Motor neuron (in vitro differentiated cells): ENCODE measurements around the gene COL15A1. TPM values are rescaled to one million over a fixed set of nuclear protein-coding genes. Genes with fewer than 3 reads are reported as not detected.

Experiments used
- ATAC-seq, 8 experiments: fragments of 200-7000 bp; cut with Tn5 transposase; replicated peaks in 6 of 8; 2 replicates each; pipeline ENCODE4 v1.8.0; 2021; ENCODE audit warnings: mild to moderate bottlenecking in 8 of 8, moderate library complexity in 8 of 8
- H3K27ac ChIP-seq, 2 donors: fragments of 250-450 bp; sonication (Bioruptor Pico); 2 replicates each; pipeline ENCODE4 v1.9.0; 2021; ENCODE audit warnings: antibody characterized with exemption in 2 of 2, mild to moderate bottlenecking in 2 of 2, moderate library complexity in 1 of 2
- H3K4me1 ChIP-seq, 2 donors: fragments of 250-450 bp; sonication (Bioruptor Pico); replicated peaks in 1 of 2; 2 replicates each; pipeline ENCODE4 v1.6.1; 2021; ENCODE audit warnings: antibody characterized with exemption in 2 of 2, mild to moderate bottlenecking in 2 of 2, moderate library complexity in 1 of 2
- H3K4me3 ChIP-seq, 5 donors: fragments of 250-450 bp; sonication (Bioruptor Pico); 2 replicates each; pipeline ENCODE4 v1.9.0; 2021; ENCODE audit warnings: antibody characterized with exemption in 5 of 5, mild to moderate bottlenecking in 5 of 5, moderate library complexity in 4 of 5
- WGBS, 10 experiments: fragments of 450-650 bp; shearing (Covaris generic); methylation state at CpG; one replicate each; pipeline ENCODE4 v1.0.0; 2022; 5-methylcytosine and 5-hydroxymethylcytosine counted together
- in situ Hi-C, 9 experiments: fragments of 400-800 bp; cut with MboI; loops; one replicate each; pipeline ENCODE4 v1.15.0; 2021; ENCODE audit warnings: low sequenced_read_pairs in 9 of 9, low pct_unique_long_range_greater_than_20kb in 2 of 9; ENCODE audit not compliant: unreplicated experiment in 9 of 9
- total RNA-seq, 8 experiments: library from RNA; unstranded; fragments of 300-600 nt; gene quantifications; 2 replicates each; pipeline versions ENCODE4 v1.2.3 to v1.2.4, GENCODE V29; 2022

The COL15A1 gene
- total RNA-seq, 8 experiments from 2014 or later = 0.05 to 46.3 (median 0.35) TPM; not detected in 1

GRCh38 chr9:98980291-98980690 is 36.6 kb downstream of the COL15A1 start:
- no peak overlapping the region for H3K27ac ChIP-seq
- peaks cover 0 to 4% of the 10 kb centered on the region in 2 donors for H3K4me1 ChIP-seq
- ATAC-seq = peak in 2 of 8 experiments; percentile 62 to 63
- H3K4me3 ChIP-seq = no peak overlapping the region
- WGBS, 10 experiments = 57 to 90% (median 80%) methylated on average over 1 to 3 of the region's 5 CpGs; no CpG with 5 or more reads in 5 of the 10 experiments
- in situ Hi-C loops = loop anchor here in 4 of 9 experiments (25.0 kb wide), 3 partner anchors 118 to 157 kb away; no protein-coding TSS in a partner anchor

- peak in 3 of 8 experiments; percentile 54 to 66 (median 60) for ATAC-seq
- WGBS, 10 experiments = 28 to 100% (median 80%) methylated on average over 1 to 10 of the region's 15 CpGs; no CpG with 5 or more reads in 3 of the 10 experiments
- in situ Hi-C loops = loop anchor here in 4 of 9 experiments (25.0 kb wide), 3 partner anchors 121 to 154 kb away; no protein-coding TSS in a partner anchor
Observed at GRCh38 chr9:98983295-98984268, 39.9 kb downstream of the COL15A1 start.

GRCh38 chr9:98985596-98985995 is 41.9 kb downstream of the COL15A1 start:
- no peak overlapping the region for H3K4me3 ChIP-seq
- in situ Hi-C loops = loop anchor here in 4 of 9 experiments (25.0 kb wide), 3 partner anchors 123 to 152 kb away; no protein-coding TSS in a partner anchor

More at GRCh38 chr9:98983295-98984268, 39.9 kb downstream of the COL15A1 start:
- Histone ChIP-seq H3K4me1 (no peaks in the 10 kb centered on the region), H3K27ac (no peak overlapping the region), H3K4me3 (no peak overlapping the region)

GRCh38 chr9:98986866-98987651 is 43.4 kb downstream of the COL15A1 start:
- 25 to 100% (median 85%) methylated on average over 1 to 13 of the region's 18 CpGs; no CpG with 5 or more reads in 2 of the 10 experiments for WGBS, 10 experiments
- no peak overlapping the region for H3K27ac ChIP-seq
- in situ Hi-C loops = loop anchor here in 4 of 9 experiments (25.0 kb wide), 3 partner anchors 125 to 150 kb away; no protein-coding TSS in a partner anchor

More at GRCh38 chr9:98985596-98985995, 41.9 kb downstream of the COL15A1 start:
- Histone ChIP-seq H3K27ac (no peak overlapping the region), H3K4me1 (no peaks in the 10 kb centered on the region)
- ATAC-seq = no peak
- whole genome bisulfite sequencing, 10 experiments = 48 to 100% (median 89%) methylated on average over 2 to 13 of the region's 22 CpGs; no CpG with 5 or more reads in 2 of the 10 experiments

GRCh38 chr9:98989036-98990000 is 45.6 kb downstream of the COL15A1 start:
- 0 to 80% (median 62%) methylated on average over 1 to 8 of the region's 13 CpGs; no CpG with 5 or more reads in 5 of the 10 experiments for WGBS, 10 experiments
- Histone ChIP-seq H3K4me1 (no peaks in the 10 kb centered on the region), H3K27ac (no peak overlapping the region), H3K4me3 (no peak overlapping the region)
- in situ Hi-C loops = loop anchor here in 4 of 9 experiments (25.0 kb wide), 3 partner anchors 127 to 152 kb away; no protein-coding TSS in a partner anchor
- peak; percentile 53 to 97 (median 90) for ATAC-seq

More at GRCh38 chr9:98986866-98987651, 43.4 kb downstream of the COL15A1 start:
- ATAC-seq = no peak
- Histone ChIP-seq H3K4me3 (no peak overlapping the region), H3K4me1 (no peaks in the 10 kb centered on the region)

GRCh38 chr9:98990181-98990870 is 46.6 kb downstream of the COL15A1 start:
- no peak for ATAC-seq
- WGBS, 10 experiments = 10 to 100% (median 84%) methylated on average over 1 to 6 of the region's 8 CpGs; no CpG with 5 or more reads in 2 of the 10 experiments
- Histone ChIP-seq H3K27ac (no peak overlapping the region), H3K4me1 (no peaks in the 10 kb centered on the region), H3K4me3 (no peak overlapping the region)
- in situ Hi-C loops = loop anchor here in 5 of 9 experiments (10.0 to 25.0 kb wide), 5 partner anchors 128 to 153 kb away; no protein-coding TSS in a partner anchor

GRCh38 chr9:98992107-98992884 is 48.6 kb downstream of the COL15A1 start:
- in situ Hi-C loops = loop anchor here in 5 of 9 experiments (10.0 to 25.0 kb wide), 5 partner anchors 130 to 155 kb away; no protein-coding TSS in a partner anchor
- H3K4me1 ChIP-seq = no peaks in the 10 kb centered on the region
- H3K4me3 ChIP-seq = no peak overlapping the region
- ATAC-seq = no peak
- 88 to 94% (median 94%) methylated on average over 3 to 6 of the region's 33 CpGs; no CpG with 5 or more reads in 7 of the 10 experiments for WGBS, 10 experiments
- no peak overlapping the region for H3K27ac ChIP-seq

- ATAC-seq = peak in 2 of 8 experiments; percentile 5 to 7
- no peak overlapping the region for H3K27ac ChIP-seq
- no peaks in the 10 kb centered on the region for H3K4me1 ChIP-seq
- WGBS, 10 experiments = 60 to 100% (median 76%) methylated on average over 1 to 5 of the region's 6 CpGs; no CpG with 5 or more reads in 6 of the 10 experiments
- no peak overlapping the region for H3K4me3 ChIP-seq
- in situ Hi-C loops = loop anchor here in 5 of 9 experiments (10.0 to 25.0 kb wide), 5 partner anchors 131 to 156 kb away; no protein-coding TSS in a partner anchor
Observed at GRCh38 chr9:98992885-98993569, 49.3 kb downstream of the COL15A1 start.

- Histone ChIP-seq H3K4me1 (no peaks in the 10 kb centered on the region), H3K4me3 (no peak overlapping the region), H3K27ac (no peak overlapping the region)
- WGBS, 10 experiments = 60 to 100% (median 100%) methylated on average over 1 to 2 of the region's 6 CpGs; no CpG with 5 or more reads in 7 of the 10 experiments
- ATAC-seq = peak in 3 of 8 experiments; percentile 31 to 67 (median 43)
- in situ Hi-C loops = loop anchor here in 5 of 9 experiments (10.0 to 25.0 kb wide), 5 partner anchors 131 to 156 kb away; no protein-coding TSS in a partner anchor
Observed at GRCh38 chr9:98993570-98993945, 49.9 kb downstream of the COL15A1 start.
